Brain microvascular endothelial cell (primary cell): ENCODE measurements around the gene ACTN3.

Experiments
- DNase-seq: peaks from one replicate; pipeline ENCODE4 v3.0.0-alpha.2; 2020
- H3K27ac ChIP-seq: fragments of 250-450 bp; sonication (Bioruptor Pico); 2 replicates; pipeline ENCODE4 v1.5.1; 2020; ENCODE audit warnings: mild to moderate bottlenecking, moderate library complexity
- H3K27me3 ChIP-seq: fragments of 250-450 bp; sonication (Bioruptor Pico); replicated peaks from 2 replicates; pipeline ENCODE4 v1.5.1; 2020; ENCODE audit warnings: mild to moderate bottlenecking
- H3K36me3 ChIP-seq: fragments of 250-450 bp; sonication (Bioruptor Pico); replicated peaks from 2 replicates; pipeline ENCODE4 v1.5.1; 2020; ENCODE audit warnings: mild to moderate bottlenecking
- H3K4me3 ChIP-seq: 2 replicates; pipeline ENCODE4 v1.5.1; 2011; ENCODE audit warnings: low read depth, mild to moderate bottlenecking, control low read depth, low read length, moderate library complexity
- in situ Hi-C: cut with HindIII; loops from 2 replicates; pipeline ENCODE4 v1.10.0; 2017; ENCODE audit warnings: low sequenced_read_pairs, low pct_ligation_motif_present
- TF ChIP-seq, protein P1 (sequence below): IDR thresholded peaks from 2 replicates; pipeline ENCODE4 v1.5.1; 2011; ENCODE audit warnings: low read depth, mild to moderate bottlenecking, moderate library complexity, low read length, control low read depth, inconsistent platforms; ENCODE audit errors: missing control alignments

The ACTN3 gene

DNA sequence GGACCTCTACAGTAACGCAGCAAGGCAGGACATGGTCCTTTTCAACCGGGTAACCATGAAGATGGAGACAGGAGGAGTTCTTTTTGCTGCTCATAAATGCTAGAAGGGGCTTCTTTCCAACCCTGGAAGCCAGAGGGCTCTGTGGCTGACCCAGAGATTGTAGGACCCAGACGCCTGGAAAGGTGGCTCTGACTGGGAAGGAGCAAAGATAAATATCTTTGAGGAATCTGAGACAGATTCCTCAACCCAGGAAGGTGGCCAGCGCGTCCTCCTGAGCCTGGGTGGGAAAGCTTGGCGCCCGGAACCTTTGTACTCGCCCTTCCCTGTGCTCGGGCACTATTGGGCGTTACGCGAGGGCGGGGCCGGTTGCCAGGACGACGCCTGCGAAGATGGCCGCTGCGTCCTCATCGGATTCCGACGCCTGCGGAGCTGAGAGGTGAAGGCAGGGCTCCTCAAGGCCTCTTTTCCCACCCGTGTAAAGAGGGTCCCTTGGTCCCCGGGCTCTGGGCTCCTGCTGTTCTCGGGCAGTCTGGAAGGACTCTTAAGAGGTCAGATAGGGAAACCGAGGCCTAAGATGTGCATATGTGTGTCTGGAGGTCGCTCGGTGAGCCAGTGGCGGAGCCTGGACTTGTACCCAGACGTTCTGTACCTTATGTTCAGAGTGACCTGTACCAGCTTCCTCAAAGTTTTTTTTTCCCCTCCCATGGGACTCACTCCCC, 36.3 kb upstream of the ACTN3 start, which contains the start of gene BBS1:
Gene BBS1, plus strand, starts transcription at position 365 of the 719 bp plus-strand sequence. Its CDS starts 25 bp downstream, at position 390.
- H3K27me3 ChIP-seq, result no peaks in the 10 kb centered on the region
- peak; percentile 72 for DNase-seq
- H3K27ac ChIP-seq, result no peak within 1 kb of the TSS
- peaks cover 13% of the 10 kb centered on the region for H3K36me3 ChIP-seq
- peak within 1 kb of the TSS; percentile 97 for H3K4me3 ChIP-seq
- in situ Hi-C loops, result no loop called here
- TF ChIP-seq, protein P1, sequence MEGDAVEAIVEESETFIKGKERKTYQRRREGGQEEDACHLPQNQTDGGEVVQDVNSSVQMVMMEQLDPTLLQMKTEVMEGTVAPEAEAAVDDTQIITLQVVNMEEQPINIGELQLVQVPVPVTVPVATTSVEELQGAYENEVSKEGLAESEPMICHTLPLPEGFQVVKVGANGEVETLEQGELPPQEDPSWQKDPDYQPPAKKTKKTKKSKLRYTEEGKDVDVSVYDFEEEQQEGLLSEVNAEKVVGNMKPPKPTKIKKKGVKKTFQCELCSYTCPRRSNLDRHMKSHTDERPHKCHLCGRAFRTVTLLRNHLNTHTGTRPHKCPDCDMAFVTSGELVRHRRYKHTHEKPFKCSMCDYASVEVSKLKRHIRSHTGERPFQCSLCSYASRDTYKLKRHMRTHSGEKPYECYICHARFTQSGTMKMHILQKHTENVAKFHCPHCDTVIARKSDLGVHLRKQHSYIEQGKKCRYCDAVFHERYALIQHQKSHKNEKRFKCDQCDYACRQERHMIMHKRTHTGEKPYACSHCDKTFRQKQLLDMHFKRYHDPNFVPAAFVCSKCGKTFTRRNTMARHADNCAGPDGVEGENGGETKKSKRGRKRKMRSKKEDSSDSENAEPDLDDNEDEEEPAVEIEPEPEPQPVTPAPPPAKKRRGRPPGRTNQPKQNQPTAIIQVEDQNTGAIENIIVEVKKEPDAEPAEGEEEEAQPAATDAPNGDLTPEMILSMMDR, result peak; percentile 10

DNA sequence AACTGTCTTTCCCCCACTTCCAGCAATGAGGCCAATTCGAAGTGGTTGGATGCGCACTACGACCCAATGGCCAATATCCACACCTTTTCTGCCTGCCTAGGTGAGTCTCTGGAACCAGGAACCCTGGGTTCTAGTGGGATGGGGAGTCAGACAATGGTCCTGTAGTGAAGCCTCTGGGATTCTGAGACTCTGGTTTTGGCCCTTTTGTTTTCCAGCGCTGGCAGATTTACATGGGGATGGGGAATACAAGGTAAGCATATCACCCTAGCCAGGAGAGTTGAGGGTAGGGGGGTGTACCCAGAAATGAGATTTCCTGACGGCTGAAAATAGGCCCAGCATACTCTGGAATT, 35.7 kb upstream of the ACTN3 start:
- no peak overlapping the region for H3K27ac ChIP-seq
- TF ChIP-seq, protein P1, result no peak

DNA sequence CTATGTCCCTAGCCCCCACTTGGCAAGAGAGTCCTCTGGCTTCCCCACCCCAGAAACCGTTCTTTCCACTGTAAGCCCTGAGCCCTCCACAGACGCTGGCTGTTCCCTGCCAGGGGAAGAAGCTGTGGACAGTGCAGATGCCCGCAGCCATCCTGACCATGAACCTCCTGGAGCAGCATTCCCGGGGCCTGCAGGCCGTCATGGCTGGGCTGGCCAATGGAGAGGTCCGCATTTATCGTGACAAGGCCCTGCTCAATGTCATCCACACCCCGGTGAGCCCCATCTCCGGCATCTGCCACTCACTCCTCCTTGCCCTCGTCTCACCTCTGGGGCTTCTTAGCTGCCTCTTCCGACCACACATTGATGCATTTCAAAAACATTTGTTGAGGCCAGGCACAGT, 23.1 kb upstream of the ACTN3 start:
- in situ Hi-C loops, result no loop called here
- no peak for DNase-seq
- no peaks in the 10 kb centered on the region for H3K27me3 ChIP-seq
- TF ChIP-seq, protein P1, result no peak
- H3K4me3 ChIP-seq, result no peak overlapping the region
- no peak overlapping the region for H3K27ac ChIP-seq
- peaks cover 30% of the 10 kb centered on the region for H3K36me3 ChIP-seq

More for the DNA sequence above, 35.7 kb upstream of the ACTN3 start:
- DNase-seq, result no peak
- Histone ChIP-seq H3K4me3 (peak overlapping the region; percentile 97), H3K36me3 (peaks cover 15% of the 10 kb centered on the region), H3K27me3 (no peaks in the 10 kb centered on the region)
- in situ Hi-C loops, result no loop called here

DNA sequence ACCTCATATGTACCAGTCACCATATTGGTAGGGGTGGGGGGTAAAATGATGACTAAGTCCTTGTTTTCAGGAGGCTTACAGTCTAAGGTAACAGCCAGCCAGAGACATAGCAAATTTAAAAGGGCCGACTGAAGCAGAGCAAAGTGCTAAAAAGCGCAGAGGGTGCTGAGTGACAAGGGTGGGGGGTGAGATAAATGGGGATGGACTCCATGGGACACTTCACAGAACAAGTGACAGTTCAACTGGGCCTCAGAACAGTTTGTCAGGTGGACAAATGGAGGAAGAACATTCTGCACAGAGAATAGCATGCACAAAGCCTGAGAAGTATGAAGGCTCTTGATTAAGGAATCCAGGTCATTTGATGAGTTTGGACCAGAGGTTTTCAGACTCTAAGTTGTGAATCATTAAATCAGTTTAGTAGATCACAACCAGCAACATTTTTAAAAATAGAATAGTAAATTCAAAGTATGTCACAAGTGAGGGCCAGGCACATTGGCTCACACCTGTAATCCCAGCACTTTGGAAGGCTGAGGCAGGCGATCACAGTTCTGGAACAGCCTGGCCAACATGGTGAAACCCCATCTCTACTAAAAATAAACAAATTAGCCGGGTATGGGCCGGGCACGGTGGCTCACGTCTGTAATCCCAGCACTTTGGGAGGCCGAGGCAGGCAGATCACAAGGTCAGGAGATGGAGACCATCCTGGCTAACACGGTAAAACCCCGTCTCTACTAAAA, 22.2 kb upstream of the ACTN3 start:
- TF ChIP-seq, protein P1, result no peak
- H3K27ac ChIP-seq, result no peak overlapping the region
- in situ Hi-C loops, result no loop called here
- DNase-seq, result no peak
- peaks cover 29% of the 10 kb centered on the region for H3K36me3 ChIP-seq
- H3K4me3 ChIP-seq, result no peak overlapping the region
- no peaks in the 10 kb centered on the region for H3K27me3 ChIP-seq

DNA sequence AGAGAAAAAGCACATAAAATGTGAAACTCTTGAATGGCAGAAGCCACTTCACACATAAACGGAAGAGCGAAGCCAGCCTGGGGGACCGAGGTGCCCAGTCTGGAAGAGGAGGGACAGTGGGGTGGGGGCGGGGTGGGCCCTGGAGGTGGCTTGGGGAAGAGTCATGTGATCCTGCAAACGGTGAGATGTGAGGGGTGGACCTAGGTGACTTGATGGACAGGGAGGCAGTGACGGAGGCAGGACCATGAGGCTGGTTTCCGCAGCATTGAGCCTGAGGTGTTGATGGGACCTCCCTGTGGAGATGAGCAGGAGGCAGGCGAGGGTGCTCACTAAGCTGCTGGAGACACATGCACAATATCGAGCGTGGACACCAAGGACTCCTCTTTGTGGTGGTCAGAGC, 17.6 kb upstream of the ACTN3 start:
- H3K27me3 ChIP-seq, result no peaks in the 10 kb centered on the region
- in situ Hi-C loops, result no loop called here
- TF ChIP-seq, protein P1, result no peak
- no peak overlapping the region for H3K27ac ChIP-seq
- H3K36me3 ChIP-seq, result no peaks in the 10 kb centered on the region
- H3K4me3 ChIP-seq, result no peak overlapping the region
- no peak for DNase-seq
